ENCODE data around the gene FLAD1.

DNA sequence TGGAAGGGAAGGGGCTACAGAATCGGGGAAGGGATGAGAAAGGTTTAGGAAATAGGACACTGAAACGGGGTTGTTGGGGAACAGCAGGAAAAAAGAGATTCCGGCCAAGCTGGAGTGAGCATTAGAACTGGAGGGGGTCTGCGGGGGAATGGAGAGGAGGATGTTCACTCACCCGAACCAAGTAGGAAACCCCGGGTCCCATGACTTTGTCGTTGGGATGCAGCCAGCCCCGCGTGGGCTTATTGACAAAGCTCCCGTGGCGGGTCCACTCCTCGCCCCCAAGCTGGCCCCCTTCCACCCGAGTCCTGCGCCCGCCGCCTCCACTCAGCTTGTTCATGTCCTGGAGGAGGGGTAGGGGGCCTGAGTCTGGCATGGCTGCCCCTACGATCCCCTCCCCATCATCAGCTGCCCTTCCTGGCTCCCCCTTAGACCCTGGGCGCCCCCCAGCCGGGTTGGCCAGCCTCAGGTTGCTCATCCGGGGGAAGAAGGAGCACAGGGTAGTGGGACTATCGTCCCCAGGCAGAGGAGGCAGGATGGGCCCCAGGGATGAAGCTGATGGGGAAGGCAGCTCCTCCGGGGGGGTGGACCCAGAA is 13.2 kb upstream of the FLAD1 start:
- TF ChIP-seq EZH2 (IDR thresholded peaks at IDR 0.05; ENCODE audit: low read depth, unreplicated experiment) (no peak), EZH2phosphoT487 (IDR thresholded peaks at IDR 0.05; ENCODE audit: unreplicated experiment) (no peak), POLR2AphosphoS5 (IDR thresholded peaks at IDR 0.05; ENCODE audit: low read depth) (no peak), JUNB (IDR thresholded peaks at IDR 0.05; ENCODE audit: unreplicated experiment) (no peak), CREB1 (CRISPR knock-in tag; IDR thresholded peaks at IDR 0.05; ENCODE audit: low read depth) (no peak)
- TF ChIP-seq, protein P1, sequence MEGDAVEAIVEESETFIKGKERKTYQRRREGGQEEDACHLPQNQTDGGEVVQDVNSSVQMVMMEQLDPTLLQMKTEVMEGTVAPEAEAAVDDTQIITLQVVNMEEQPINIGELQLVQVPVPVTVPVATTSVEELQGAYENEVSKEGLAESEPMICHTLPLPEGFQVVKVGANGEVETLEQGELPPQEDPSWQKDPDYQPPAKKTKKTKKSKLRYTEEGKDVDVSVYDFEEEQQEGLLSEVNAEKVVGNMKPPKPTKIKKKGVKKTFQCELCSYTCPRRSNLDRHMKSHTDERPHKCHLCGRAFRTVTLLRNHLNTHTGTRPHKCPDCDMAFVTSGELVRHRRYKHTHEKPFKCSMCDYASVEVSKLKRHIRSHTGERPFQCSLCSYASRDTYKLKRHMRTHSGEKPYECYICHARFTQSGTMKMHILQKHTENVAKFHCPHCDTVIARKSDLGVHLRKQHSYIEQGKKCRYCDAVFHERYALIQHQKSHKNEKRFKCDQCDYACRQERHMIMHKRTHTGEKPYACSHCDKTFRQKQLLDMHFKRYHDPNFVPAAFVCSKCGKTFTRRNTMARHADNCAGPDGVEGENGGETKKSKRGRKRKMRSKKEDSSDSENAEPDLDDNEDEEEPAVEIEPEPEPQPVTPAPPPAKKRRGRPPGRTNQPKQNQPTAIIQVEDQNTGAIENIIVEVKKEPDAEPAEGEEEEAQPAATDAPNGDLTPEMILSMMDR (conservative IDR thresholded peaks at IDR 0.05; ENCODE audit: low read depth in 2 of 2): no peak
- TF ChIP-seq, protein P2, sequence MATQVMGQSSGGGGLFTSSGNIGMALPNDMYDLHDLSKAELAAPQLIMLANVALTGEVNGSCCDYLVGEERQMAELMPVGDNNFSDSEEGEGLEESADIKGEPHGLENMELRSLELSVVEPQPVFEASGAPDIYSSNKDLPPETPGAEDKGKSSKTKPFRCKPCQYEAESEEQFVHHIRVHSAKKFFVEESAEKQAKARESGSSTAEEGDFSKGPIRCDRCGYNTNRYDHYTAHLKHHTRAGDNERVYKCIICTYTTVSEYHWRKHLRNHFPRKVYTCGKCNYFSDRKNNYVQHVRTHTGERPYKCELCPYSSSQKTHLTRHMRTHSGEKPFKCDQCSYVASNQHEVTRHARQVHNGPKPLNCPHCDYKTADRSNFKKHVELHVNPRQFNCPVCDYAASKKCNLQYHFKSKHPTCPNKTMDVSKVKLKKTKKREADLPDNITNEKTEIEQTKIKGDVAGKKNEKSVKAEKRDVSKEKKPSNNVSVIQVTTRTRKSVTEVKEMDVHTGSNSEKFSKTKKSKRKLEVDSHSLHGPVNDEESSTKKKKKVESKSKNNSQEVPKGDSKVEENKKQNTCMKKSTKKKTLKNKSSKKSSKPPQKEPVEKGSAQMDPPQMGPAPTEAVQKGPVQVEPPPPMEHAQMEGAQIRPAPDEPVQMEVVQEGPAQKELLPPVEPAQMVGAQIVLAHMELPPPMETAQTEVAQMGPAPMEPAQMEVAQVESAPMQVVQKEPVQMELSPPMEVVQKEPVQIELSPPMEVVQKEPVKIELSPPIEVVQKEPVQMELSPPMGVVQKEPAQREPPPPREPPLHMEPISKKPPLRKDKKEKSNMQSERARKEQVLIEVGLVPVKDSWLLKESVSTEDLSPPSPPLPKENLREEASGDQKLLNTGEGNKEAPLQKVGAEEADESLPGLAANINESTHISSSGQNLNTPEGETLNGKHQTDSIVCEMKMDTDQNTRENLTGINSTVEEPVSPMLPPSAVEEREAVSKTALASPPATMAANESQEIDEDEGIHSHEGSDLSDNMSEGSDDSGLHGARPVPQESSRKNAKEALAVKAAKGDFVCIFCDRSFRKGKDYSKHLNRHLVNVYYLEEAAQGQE (IDR thresholded peaks at IDR 0.05; ENCODE audit: unreplicated experiment): no peak

Measured in GM23338 (cell line).